Osteoblast (primary cell): ENCODE data around the gene LUC7L3. TPM values are rescaled to one million over a fixed set of nuclear protein-coding genes. Genes with fewer than 3 reads are reported as not detected.

Experiments used
- DNase-seq: peaks from one replicate; pipeline ENCODE4 v3.0.0; 2011; ENCODE audit warnings: low spot score, mixed read lengths; ENCODE audit not compliant: insufficient read length; ENCODE audit errors: missing footprints
- H2AFZ ChIP-seq: 2 replicates; pipeline ENCODE4 v1.6.0; 2011; ENCODE audit warnings: mild to moderate bottlenecking, low read length
- H3K27ac ChIP-seq: 2 replicates; pipeline ENCODE4 v1.5.1; 2011; ENCODE audit warnings: mild to moderate bottlenecking, low read depth, low read length, moderate library complexity
- H3K27me3 ChIP-seq: 2 replicates; pipeline ENCODE4 v1.6.0; 2012; ENCODE audit warnings: mild to moderate bottlenecking, control low read depth, inconsistent platforms, low read length, moderate library complexity; ENCODE audit not compliant: insufficient read depth
- H3K36me3 ChIP-seq: 2 replicates; pipeline ENCODE4 v1.5.1; 2011; ENCODE audit warnings: mild to moderate bottlenecking, low read length, control low read depth, moderate library complexity; ENCODE audit not compliant: insufficient read depth
- H3K4me1 ChIP-seq: 2 replicates; pipeline ENCODE4 v1.5.1; 2011; ENCODE audit warnings: mild to moderate bottlenecking, low read length, control low read depth, moderate library complexity; ENCODE audit not compliant: insufficient read depth
- H3K4me2 ChIP-seq: 2 replicates; pipeline ENCODE4 v1.6.0; 2011; ENCODE audit warnings: mild to moderate bottlenecking, low read length; ENCODE audit not compliant: insufficient read depth
- H3K4me3 ChIP-seq: fragments of 200-600 bp; sonication (generic); 3 replicates; pipeline ENCODE4 v1.5.1; 2012; ENCODE audit warnings: mild to moderate bottlenecking, low read length, inconsistent platforms; ENCODE audit not compliant: insufficient read depth
- H3K79me2 ChIP-seq: 2 replicates; pipeline ENCODE4 v1.6.0; 2012; ENCODE audit warnings: mild to moderate bottlenecking, low read length, control low read depth, inconsistent platforms; ENCODE audit not compliant: insufficient read depth
- H3K9me3 ChIP-seq: 2 replicates; pipeline ENCODE4 v1.5.1; 2011; ENCODE audit warnings: low read depth, low read length, control low read depth
- H4K20me1 ChIP-seq: 2 replicates; pipeline ENCODE4 v1.6.0; 2012; ENCODE audit warnings: mild to moderate bottlenecking, low read length, control low read depth; ENCODE audit not compliant: insufficient read depth
- total RNA-seq: library from RNA; depleted of rRNA; stranded (reverse); fragments of >200 nt; gene quantifications from 2 replicates; pipeline ENCODE4 v1.2.3, GENCODE V29; 2012
- TF ChIP-seq, protein P1 (sequence below): IDR thresholded peaks from 2 replicates; pipeline ENCODE4 v1.5.1; 2011; ENCODE audit warnings: mild to moderate bottlenecking, low read depth, low read length, moderate library complexity; ENCODE audit errors: extremely low read depth

LUC7L3 gene
- total RNA-seq, 1 donor = 34.7 TPM

DNA sequence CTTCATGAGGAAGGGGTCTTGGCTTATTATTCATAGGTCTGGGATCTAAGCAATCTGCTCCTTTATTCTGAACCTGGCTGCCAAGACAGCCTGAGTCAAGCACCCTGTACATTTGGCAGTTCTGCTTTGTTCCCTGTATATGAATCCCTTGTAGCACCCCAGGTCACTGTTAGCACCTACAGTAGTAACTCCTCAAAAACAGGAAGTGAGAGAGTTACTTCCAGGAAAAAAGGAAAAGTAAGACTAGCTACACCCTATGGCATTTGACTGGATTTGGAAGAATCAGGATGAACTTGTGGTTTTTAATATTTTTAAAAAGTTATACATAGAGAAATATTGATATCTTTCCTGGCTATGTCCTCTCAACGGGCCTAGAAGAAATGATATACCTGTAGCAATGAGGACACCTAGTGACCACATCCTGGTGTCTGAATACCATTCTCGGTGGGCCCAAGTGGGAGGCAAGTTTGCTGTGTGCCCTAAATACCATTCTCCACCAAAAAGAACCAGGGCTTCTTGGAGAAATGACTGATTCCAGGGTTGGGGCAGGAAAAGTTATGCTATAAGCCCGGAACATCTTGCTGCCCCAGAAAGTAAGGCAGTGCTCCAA is 21.6 kb upstream of the LUC7L3 start:
- peaks cover 7% of the 10 kb centered on the region for H4K20me1 ChIP-seq
- no peaks in the 10 kb centered on the region for H3K27me3 ChIP-seq
- H3K36me3 ChIP-seq = peaks cover 63% of the 10 kb centered on the region
- H3K4me1 ChIP-seq = peaks cover 31% of the 10 kb centered on the region
- H2AFZ ChIP-seq = no peak overlapping the region
- no peak overlapping the region for H3K4me3 ChIP-seq
- no peak overlapping the region for H3K27ac ChIP-seq
- H3K79me2 ChIP-seq = peaks cover 23% of the 10 kb centered on the region
- H3K4me2 ChIP-seq = no peak overlapping the region
- TF ChIP-seq, protein P1, sequence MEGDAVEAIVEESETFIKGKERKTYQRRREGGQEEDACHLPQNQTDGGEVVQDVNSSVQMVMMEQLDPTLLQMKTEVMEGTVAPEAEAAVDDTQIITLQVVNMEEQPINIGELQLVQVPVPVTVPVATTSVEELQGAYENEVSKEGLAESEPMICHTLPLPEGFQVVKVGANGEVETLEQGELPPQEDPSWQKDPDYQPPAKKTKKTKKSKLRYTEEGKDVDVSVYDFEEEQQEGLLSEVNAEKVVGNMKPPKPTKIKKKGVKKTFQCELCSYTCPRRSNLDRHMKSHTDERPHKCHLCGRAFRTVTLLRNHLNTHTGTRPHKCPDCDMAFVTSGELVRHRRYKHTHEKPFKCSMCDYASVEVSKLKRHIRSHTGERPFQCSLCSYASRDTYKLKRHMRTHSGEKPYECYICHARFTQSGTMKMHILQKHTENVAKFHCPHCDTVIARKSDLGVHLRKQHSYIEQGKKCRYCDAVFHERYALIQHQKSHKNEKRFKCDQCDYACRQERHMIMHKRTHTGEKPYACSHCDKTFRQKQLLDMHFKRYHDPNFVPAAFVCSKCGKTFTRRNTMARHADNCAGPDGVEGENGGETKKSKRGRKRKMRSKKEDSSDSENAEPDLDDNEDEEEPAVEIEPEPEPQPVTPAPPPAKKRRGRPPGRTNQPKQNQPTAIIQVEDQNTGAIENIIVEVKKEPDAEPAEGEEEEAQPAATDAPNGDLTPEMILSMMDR = no peak
- H3K9me3 ChIP-seq = no peaks in the 10 kb centered on the region
- DNase-seq = no peak

GRCh38 chr17:50699410-50699809 is 20.0 kb upstream of the LUC7L3 start:
- TF ChIP-seq, protein P1 = no peak
- Histone ChIP-seq H3K9me3 (no peaks in the 10 kb centered on the region), H3K27me3 (no peaks in the 10 kb centered on the region), H3K36me3 (peaks cover 56% of the 10 kb centered on the region), H3K27ac (no peak overlapping the region), H3K4me3 (no peak overlapping the region), H3K4me2 (no peak overlapping the region), H3K79me2 (peaks cover 40% of the 10 kb centered on the region), H3K4me1 (peaks cover 15% of the 10 kb centered on the region), H2AFZ (no peak overlapping the region), H4K20me1 (peaks cover 12% of the 10 kb centered on the region)
- DNase-seq = no peak

DNA sequence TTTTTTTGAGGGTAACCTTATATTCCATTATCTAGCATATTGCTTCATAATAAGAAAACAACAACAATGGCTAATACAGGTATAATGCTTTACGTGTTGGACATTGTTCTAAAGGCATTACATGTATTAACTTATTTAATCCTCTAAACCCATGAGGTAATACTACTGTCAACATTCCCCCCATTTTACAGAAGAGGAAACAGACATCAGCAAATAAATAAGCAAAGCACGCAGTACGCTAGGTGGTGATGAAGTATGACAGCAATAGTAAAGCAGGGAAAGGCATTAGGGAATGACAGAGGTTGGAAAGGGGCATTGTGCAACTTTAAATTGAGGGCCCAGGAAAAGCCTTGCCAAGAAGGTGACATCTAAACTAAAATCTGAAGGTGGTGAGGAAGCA is 16.2 kb upstream of the LUC7L3 start:
- Histone ChIP-seq H3K79me2 (peaks cover 68% of the 10 kb centered on the region), H4K20me1 (peaks cover 12% of the 10 kb centered on the region), H3K4me1 (peaks cover 19% of the 10 kb centered on the region), H2AFZ (no peak overlapping the region), H3K4me3 (no peak overlapping the region), H3K36me3 (peaks cover 32% of the 10 kb centered on the region), H3K9me3 (no peaks in the 10 kb centered on the region), H3K27ac (no peak overlapping the region), H3K4me2 (no peak overlapping the region), H3K27me3 (no peaks in the 10 kb centered on the region)
- no peak for DNase-seq
- TF ChIP-seq, protein P1 = no peak

DNA sequence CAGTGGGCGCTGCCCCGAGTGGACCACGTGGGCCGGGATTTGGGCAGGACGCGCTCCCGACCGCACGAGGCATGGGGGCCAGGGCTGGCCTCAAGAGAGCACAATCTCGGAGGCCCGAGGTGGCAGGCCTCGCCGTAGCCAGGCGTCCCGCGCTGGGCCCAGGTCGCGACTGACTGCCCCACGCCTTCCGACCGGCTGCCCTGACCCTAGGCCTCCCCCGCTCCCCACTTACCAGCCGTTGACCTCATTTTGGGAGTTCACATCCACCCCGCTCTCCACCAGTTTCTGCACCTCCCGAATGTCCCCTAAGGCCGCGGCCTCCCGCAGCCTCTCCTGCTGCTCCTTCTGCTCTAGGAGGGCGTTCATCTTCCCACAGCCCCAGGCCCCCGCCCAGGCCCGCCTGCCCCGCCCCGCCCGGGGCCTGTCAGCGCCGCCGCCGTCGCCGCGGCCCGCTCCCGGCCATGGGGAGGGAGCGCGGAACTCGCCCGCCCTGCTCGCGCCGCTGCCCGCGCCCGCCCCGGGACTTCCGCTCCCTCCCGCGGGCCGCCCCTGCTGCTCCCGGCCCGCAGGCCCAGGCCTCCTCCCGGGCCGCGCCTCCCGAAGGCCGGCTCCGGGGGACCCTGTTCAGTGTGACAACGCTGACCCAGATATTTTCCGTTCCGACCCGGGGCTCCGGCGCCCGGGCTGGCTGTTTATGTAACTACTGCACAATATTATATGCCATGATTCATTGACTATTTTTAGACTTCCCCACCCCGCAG is 11.9 kb upstream of the LUC7L3 start, which contains the start of gene ANKRD40:
TSS of gene ANKRD40 (minus strand) at position 626 of the 761 bp plus-strand sequence. CDS start at position 366, 260 bp downstream.
- DNase-seq = peak; percentile 96
- peaks cover 8% of the 10 kb centered on the region for H3K36me3 ChIP-seq
- H3K4me2 ChIP-seq = peak within 1 kb of the TSS; percentile 96
- H3K4me3 ChIP-seq = peak within 1 kb of the TSS; percentile 89
- peak within 1 kb of the TSS; percentile 86 for H2AFZ ChIP-seq
- H3K79me2 ChIP-seq = peaks cover 55% of the 10 kb centered on the region
- peaks cover 23% of the 10 kb centered on the region for H3K4me1 ChIP-seq
- TF ChIP-seq, protein P1 = no peak
- H4K20me1 ChIP-seq = peaks cover 9% of the 10 kb centered on the region
- no peaks in the 10 kb centered on the region for H3K9me3 ChIP-seq
- H3K27ac ChIP-seq = peak within 1 kb of the TSS; percentile 96
- H3K27me3 ChIP-seq = no peaks in the 10 kb centered on the region
